HEK293 (cell line): ENCODE data around the gene ARHGAP23.

Source experiments
- CTCF ChIP-seq: fragments of 450-650 bp; formaldehyde crosslinking; IDR thresholded peaks from 2 replicates; pipeline ENCODE4 v1.5.1; 2016; ENCODE audit warnings: missing biosample characterization, missing genetic modification characterization
- SETDB1 ChIP-seq: IDR thresholded peaks from one replicate; pipeline ENCODE4 v1.6.1; 2017; ENCODE audit warnings: mild to moderate bottlenecking, low read length, moderate library complexity, mixed read lengths; ENCODE audit not compliant: insufficient read length

DNA sequence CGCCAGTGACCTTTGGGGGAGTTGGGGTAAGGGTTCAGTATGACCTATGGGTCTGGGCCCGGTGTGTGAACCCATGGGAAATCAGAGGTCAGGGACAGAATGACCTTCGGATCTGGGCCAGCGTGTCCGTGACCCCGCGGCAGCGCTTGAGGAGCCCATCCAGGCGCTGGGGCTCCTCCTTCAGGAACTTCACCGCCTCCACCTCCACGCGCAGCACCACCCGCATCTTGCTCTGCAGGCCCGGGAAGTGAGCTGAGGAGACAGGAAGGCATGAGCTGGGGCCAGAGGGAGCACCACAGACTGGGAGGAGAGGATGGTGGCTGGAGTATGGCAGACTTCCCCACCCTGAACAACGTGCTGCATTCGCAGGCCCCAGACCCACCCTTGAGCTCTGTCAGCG, 124.1 kb downstream of the ARHGAP23 start:
- TF ChIP-seq SETDB1 (no peak), CTCF (tag by site-specific recombination) (no peak)
